ENCODE measurements around the gene PCDH8.

Gene PCDH8

GRCh38 chr13:52869050-52869449 is 20.6 kb upstream of the PCDH8 start:
- DNase-seq (ENCODE audit: low spot score) = no peak
- TF ChIP-seq CTCF (IDR thresholded peaks at IDR 0.05) = no peak
- Histone ChIP-seq H3K4me3 (no peak overlapping the region), H3K27ac (no peak overlapping the region)

- DNase-seq (ENCODE audit: low spot score) = no peak
- TF ChIP-seq CTCF (IDR thresholded peaks at IDR 0.05) = no peak
- Histone ChIP-seq H3K27ac (no peak overlapping the region), H3K4me3 (no peak overlapping the region)
These were observed 19.8 kb upstream of the PCDH8 start for GRCh38 chr13:52868190-52868589.

- TF ChIP-seq CTCF (IDR thresholded peaks at IDR 0.05) = no peak
- Histone ChIP-seq H3K4me3 (no peak overlapping the region), H3K27ac (no peak overlapping the region)
- DNase-seq (ENCODE audit: low spot score) = no peak
These were observed 16.5 kb upstream of the PCDH8 start for GRCh38 chr13:52864941-52865340.

GRCh38 chr13:52862358-52863206 is 14.1 kb upstream of the PCDH8 start:
- Histone ChIP-seq H3K27ac (no peak overlapping the region), H3K4me3 (no peak overlapping the region)
- no peak for DNase-seq (ENCODE audit: low spot score)
- no peak for TF ChIP-seq CTCF (IDR thresholded peaks at IDR 0.05)

- Histone ChIP-seq H3K4me3 (no peak overlapping the region), H3K27ac (no peak overlapping the region)
- DNase-seq (ENCODE audit: low spot score) = no peak
- no peak for TF ChIP-seq CTCF (IDR thresholded peaks at IDR 0.05)
These were observed 4.0 kb upstream of the PCDH8 start for GRCh38 chr13:52852444-52852843.

GRCh38 chr13:52851137-52851962 is 2.9 kb upstream of the PCDH8 start:
- Histone ChIP-seq H3K27ac (peak overlapping the region in 1 of 2 donors; percentile 31), H3K4me3 (peak overlapping the region; percentile 84)
- no peak for DNase-seq (ENCODE audit: low spot score)
- TF ChIP-seq CTCF (IDR thresholded peaks at IDR 0.05) = no peak
